Activated naive CD4-positive, alpha-beta T cell treated with Interleukin-2 at 50 U/mL for 16 hours (primary cell): ENCODE results near the gene TTC39C.

Experiments
- DNase-seq: peaks from one replicate; pipeline ENCODE4 v3.0.0-alpha.2; 2020

Gene TTC39C

DNA sequence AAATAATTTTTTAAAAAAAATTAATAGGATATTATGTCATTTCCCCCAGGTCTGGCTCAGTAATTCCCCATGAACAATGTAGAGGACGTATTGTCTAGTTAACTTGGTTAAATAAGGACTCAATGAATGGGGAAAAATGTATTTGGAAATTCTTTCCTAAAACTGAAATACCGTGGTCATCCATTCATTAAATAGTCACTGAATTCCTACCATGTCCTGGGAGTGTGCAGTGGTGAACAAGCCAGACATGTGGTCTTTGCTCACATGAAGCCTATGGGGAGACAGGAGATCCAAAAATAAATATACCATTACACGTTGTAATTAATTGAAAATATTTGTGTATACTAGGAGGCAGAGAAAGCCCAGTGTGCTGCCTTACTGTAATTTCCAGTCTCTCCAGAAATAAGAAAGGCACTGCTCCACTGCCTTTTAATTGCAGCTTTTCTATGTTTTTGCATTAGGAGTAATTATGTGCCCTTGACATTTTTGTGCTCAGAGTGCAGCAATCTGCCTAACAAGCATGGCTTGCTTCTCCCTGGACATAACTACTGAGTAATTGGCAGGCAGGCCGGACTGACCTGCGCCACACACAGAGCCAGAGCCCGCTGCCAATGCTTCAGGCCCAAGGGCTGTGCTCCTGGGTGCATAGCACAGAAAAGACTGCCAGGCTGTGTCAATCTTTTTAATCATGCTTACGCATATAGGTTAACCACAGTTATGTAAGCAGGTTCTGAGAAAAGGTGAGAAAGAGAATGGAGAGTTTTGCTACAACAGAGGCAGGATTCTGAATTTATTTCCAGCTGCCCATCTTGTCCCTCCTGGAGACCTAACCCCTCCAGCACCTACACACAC, 22.2 kb upstream of the TTC39C start:
- no peak for DNase-seq

- no peak for DNase-seq
These were observed 21.6 kb upstream of the TTC39C start for GRCh38 chr18:23992941-23993280.

DNA sequence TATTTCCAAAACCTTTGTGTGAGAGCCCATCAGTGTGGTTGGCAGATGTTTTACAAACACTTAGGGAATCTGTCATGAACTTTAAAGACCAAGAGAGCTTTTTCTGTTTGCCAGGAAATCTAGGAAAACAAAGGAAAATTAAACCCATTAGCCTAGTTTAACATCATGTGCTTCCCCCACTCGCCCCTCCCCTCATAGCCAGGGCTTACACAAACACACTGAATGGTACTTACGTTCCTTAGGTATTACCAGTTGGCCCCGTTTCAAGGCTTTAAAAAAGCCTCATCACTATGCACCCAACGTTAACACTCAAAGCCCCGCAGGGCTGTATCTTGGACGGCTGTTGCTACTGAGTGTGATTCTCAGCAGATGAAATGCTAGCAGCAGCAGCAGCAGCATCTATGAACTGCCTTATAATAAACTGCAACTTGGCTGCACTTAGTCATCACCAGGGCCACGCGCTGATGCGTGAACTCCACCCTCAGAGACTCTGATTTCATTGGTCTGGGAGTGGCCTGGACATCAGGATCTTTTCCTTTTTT, 20.1 kb upstream of the TTC39C start:
- peak; percentile 52 for DNase-seq

DNA sequence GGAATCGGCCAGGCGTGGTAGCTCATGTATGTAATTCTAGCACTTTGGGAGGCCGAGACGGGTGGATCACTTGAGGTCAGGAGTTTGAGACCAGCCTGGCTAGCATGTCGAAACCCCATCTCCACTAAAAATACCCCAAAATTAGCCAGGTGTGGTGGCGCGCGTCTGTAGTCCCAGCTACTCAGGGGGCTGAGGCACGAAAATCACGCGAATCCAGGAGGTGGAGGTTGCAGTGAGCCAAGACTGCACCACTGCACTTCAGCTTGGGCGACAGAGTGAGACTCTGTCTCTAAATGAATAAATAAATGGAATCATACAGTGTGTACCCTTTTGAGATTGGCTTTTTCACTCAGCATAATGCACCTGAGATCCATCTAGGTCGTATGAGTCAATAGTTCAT, 19.4 kb upstream of the TTC39C start:
- DNase-seq: no peak

- no peak for DNase-seq
These were observed 16.5 kb upstream of the TTC39C start for GRCh38 chr18:23998018-23998417.

GRCh38 chr18:23998820-23999219, 15.7 kb upstream of the TTC39C start:
- no peak for DNase-seq

GRCh38 chr18:24000613-24001490, 13.7 kb upstream of the TTC39C start:
- no peak for DNase-seq

DNA sequence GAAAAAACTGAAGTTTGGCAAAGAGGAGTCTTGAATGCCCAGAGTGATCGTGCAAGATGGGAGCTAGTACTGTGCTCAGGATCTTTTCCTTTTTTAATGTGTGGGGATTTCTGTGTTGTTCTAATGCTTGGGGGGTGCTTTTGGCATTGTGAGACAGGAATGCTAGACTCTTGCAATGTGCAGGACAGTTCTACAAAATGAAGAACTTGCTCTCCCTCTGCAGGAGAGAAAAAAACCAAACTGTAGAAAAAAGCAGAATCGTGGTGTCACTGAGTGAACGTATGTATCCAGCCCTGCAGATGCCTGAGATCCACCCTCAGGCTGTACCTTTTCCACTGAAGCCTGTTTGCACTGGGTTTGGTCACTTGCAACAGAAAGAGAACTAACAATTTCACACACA, 12.1 kb upstream of the TTC39C start:
- no peak for DNase-seq

DNA sequence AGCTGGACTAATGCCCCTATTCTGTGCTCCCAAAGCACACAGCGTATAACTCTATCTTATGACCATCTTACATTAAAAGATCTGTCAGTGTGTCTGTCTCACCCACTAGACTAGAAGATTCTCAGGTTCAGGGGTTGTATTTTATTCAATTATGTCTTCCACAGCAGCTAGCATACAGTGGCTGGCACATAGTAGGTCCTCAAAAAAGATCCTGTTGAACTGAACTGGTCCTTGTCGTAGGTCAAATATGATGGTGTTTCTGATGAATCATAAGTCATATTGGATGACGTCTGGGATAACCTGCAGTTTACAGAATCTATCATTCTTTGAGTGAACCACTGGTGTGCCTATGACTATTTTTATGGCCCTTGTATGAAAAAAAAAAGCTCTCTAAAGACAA, 11.3 kb upstream of the TTC39C start:
- no peak for DNase-seq

DNA sequence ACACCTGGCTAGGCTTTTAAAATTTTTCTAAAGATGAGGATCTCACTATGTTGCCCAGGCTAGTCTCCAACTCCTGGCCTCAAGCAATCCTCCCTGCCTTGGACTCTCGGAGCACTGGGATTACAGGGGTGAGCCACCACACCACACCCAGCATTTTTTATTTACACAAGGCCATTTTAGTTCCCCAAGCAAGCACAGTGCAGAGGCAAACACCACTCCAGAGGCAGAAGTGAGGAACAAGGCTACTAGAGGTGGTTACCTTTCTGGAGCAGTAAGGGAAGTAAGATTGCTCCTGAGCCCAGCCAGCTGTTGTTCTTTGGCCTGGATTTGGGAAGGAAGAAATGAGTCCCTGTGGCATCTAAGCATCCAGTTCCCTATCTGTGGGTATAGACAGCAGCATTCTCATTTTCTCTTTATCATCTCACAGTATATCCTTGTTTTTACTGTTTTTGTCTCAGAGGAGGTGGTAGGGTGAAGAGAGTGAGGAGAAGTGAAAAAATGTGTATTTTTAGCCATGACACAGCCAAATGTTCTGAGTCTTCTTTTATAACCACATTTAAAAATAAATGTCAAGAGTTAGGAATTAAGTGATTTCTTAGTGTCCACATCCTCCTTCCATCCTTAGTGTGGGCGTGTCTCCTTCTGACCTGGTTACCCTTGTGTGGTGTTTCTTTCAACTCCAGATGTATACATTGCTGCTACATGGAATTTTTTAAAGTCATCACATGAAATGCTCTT, 10.5 kb upstream of the TTC39C start:
- no peak for DNase-seq

GRCh38 chr18:24006712-24007313, 7.7 kb upstream of the TTC39C start:
- DNase-seq: no peak

DNA sequence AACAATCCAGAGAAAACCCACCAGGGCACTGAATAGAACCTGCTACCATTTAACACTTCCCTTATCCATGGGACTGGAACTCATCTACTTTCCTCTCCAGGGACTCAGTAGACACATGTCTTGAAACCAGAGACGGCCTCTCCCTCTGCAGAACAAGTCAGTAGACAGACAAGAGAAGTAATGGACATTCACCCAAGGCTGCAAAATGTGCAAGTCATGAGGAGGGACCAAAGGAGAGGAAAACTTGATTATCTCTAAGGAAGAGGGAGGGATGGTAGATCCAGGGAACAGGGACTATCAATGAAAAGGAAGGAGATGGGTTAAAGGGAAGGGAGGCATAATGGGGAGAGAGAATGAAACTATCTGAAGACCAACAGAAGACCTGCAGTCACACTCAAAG, 5.3 kb upstream of the TTC39C start:
- no peak for DNase-seq

DNA sequence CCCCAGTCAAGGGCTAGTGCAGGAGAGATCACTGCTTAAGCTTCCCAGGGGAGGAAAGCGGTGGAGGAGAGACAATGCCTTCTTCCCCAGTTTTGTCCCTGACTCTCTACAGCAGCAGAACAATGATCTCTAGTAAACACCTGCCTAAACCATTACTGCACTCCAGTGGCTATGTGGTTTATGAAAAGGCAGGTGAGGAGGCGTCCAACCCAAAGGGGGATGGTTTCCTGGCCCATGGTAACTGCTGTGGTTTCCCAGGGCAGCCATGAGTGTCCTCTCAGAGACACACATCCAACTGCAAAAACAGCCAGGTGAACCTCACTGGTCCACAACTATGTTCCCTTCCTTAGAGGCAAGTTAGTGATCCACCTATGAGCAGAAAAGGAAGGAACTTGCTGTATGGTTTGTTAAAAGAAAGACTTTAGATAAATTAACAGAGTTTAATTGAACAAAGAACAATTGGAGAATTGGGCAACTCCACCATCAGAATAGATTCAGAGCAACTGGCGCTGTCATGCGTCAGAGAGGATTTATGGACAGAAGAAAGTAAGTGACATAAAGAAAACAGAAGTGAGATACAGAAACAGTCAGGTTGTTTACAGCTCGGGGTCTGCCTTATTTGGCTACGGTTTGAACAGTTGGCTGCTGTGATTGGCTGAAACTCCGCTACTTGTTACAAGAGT, 4.8 kb upstream of the TTC39C start:
- no peak for DNase-seq

DNA sequence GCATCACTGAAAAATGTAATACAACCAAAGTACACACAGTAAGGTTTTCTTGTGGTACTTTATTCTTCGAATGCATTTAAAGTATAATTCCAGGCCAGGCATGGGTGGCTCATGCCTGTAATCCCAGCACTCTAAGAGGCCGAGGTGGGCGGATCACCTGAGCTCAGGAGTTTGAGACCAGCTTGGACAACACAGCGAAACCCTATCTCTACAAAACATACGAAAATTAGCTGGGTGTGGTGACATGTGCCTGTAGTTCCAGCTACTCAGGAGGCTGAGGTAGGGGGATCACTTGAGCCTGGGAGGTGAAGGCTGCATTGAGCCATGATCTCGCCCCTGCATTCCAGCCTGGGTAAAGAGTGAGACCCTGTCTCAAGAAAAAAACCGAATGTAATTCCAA, 3.9 kb upstream of the TTC39C start:
- no peak for DNase-seq

DNA sequence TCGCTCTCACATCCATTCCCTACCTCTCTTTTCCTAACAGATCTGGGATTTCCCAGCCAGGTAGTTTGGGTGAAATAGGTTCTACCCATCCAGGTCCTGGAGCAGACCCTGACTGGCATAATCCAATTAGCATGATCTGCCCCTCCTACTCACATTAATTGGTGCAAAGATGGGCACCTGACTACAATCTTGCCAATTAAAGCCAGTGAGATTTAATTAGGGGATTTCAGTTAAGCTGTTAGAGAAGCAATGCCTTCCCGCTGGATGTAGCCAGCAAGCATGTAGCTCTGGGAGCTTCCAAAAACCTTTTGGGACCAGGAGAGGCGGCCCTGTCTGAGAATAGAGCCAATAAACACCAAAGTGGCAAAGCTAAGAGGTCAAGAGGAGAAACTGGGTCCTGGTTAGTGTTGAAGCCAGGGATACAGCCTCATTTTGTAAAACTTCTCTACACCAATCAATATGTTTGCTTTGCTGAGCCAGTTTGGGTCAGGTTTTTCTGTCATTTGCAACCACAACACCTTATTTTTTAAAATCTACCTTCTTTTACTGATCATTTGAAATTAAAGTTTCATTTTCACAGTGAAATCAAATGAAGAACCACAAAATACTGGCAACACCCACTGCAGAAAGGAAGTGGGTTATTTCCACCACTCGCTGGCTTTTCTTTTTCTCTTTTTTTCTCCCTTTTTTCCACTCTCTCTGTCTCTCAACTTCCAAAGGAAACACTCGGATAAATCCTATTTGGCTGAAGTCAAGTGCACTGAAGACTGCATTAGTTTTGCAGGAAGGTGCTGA, 3.2 kb upstream of the TTC39C start:
- DNase-seq: no peak

- no peak for DNase-seq
These were observed 1.5 kb upstream of the TTC39C start for GRCh38 chr18:24013051-24013450.

DNA sequence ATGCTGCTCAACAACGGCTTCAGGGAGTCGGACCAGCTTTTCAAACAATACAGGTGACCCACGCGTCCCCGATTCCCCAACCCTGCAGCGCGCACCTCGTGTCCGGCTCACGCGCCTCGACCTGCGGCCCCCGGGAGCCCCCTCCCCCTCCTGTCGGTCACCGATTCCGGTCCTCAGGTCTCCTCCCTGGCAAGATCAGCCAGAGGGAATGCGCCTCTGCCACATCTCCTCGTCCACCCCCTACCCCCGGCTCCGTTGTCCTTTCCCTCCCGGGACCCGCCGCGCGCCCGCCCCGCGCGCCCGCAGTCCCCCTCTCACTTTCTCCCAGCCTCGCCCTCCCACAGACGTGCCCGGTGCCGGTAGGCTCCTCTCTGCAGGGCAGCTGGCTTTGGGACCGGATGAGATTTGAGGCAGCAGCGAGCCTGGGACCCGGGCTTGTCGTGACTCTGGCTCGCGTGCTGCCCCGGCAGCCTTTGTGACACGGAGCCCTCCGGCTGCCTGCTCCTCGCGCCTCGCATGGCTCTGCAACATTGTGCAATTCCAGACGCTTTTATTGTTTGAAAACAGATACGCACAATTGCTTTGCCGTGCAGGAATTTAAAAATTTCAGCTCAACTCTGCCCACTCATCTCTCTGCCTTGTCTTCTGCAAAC, 558 bp downstream of the TTC39C start:
- peak; percentile 64 for DNase-seq

GRCh38 chr18:24015639-24016631, 1.4 kb downstream of the TTC39C start:
- DNase-seq: no peak

- no peak for DNase-seq
These were observed 2.1 kb downstream of the TTC39C start for GRCh38 chr18:24016643-24017042.
